D721Med (cell line): Measurements from ENCODE around the gene GUCY1A2.

Source experiments
- DNase-seq: peaks from one replicate; pipeline ENCODE4 v3.0.0; 2011; ENCODE audit warnings: low spot score; ENCODE audit not compliant: insufficient read length
- FAIRE-seq: peaks from 2 replicates; lab custom pipeline; 2011; peaks lifted over from hg19 to GRCh38; lab: Jason Lieb, UNC
- CTCF ChIP-seq: IDR thresholded peaks from 2 replicates; pipeline ENCODE4 v1.5.1; 2012; ENCODE audit warnings: mild to moderate bottlenecking, control low read depth; ENCODE audit not compliant: insufficient read depth; ENCODE audit errors: missing control alignments

The GUCY1A2 gene

DNA sequence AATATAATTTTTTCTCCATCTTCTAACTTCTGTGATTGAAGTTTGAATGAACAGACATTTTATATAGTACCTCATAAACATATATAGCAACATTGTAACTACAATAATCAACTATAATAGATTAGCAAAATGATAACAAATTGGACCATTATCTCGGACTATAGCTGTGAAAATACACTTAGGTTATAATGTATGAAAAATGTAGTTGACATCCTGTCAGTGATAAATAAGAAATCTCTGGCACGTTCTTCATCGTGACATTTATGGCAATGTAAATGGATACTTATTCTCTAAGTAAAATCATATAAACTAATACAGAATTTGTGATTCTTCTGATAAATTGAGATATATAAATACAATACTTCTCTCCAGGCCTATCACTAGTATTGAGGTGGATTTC is 333.3 kb downstream of the GUCY1A2 start:
- TF ChIP-seq CTCF: no peak
- DNase-seq (no peak), FAIRE-seq (no peak)

- no peak for TF ChIP-seq CTCF
- FAIRE-seq (no peak), DNase-seq (no peak)
Measured at GRCh38 chr11:106683435-106683834, 334.8 kb downstream of the GUCY1A2 start.

DNA sequence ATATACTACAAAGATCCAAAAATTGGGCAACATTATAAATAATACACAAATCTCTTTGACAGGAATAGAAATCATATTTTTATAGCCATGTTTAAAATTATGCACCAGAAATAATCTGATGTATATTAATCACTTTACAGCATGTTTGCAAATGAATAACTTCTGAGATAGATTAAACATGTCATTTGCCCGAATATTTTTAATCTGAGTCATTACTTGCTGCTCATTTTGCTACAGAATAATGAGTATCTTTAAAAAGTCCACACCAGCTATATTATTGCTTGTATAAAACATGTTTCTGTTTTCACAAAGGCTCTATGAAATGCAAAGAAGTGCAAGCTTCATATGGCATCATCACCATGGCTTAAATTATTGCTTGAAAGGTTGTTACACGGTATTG is 336.8 kb downstream of the GUCY1A2 start:
- TF ChIP-seq CTCF: no peak
- FAIRE-seq (no peak), DNase-seq (no peak)

DNA sequence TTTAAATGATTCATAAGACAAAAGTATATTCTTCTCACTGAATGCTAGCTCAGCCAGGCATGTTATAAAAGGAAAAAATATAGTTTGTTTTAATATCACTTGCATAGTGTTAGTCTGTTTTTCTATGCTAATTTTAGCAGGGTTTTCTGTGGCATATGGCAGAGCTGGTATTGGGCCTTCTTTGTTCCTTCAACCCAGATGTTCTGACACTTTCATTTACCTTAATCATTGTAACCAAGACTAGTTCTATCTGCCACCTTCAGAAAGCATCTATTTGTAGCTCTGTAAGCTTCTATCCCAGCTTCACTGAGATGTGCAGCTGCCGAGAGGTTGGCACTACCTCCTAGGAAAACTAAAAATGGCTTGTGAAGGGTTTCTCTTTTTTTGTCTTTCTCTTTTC is 338.7 kb downstream of the GUCY1A2 start:
- no peak for TF ChIP-seq CTCF
- DNase-seq (no peak), FAIRE-seq (no peak)

DNA sequence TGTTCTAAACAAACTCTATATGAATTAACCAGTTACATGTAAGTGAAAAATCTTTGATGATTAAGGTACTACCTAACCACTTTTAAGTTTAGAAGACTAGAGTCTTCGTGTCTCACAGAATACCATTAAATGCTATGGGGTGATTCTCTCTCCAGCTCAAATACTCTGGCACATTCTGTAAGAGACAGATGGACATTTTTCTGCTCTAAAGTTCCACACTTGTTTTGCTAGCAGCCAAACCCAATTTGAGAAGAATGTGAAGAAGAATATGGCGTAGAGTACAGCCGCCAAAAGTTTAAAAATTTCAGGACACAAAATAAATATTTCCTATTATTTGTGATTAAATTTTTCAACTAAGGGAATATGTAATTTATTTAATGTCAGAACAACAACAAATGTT is 339.1 kb downstream of the GUCY1A2 start:
- TF ChIP-seq CTCF: no peak
- FAIRE-seq (no peak), DNase-seq (no peak)

DNA sequence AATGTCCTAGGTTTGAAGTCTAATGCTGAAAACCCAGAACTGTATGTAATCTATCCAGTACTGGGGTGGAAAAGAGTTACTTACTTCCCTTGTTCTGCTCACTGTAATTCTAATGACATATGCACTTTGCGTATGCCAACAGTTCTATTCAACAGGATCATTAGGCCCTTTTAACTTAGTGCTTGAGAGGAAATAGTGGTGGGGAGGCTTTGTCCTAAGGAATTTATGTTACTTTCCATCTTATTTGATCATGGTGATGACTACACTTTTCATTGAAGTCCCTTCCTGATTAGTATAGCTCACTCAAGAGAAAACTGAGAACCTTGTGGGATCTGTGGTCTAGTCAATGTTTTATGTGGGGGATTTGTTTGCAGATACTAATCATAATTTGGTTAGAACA is 348.2 kb downstream of the GUCY1A2 start:
- DNase-seq (no peak), FAIRE-seq (no peak)
- TF ChIP-seq CTCF: no peak

DNA sequence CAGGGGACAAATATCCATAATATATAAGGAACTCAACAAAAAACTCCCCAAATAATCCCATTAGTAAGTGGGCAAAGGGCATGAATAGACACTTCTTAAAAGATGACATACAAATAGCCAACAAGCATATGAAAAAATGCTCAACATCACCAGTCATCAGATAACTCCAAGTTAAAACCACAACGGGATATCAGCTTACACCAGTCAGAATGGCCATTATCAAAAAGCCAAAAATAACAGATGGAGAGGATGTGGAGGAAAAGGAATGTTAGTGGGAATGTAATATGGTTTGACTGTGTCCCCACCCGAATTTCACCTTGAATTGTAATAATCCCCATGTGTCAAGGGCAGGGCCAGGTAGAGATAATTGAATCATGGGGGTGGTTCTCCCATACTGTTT is 350.1 kb downstream of the GUCY1A2 start:
- FAIRE-seq (no peak), DNase-seq (no peak)
- no peak for TF ChIP-seq CTCF
